Activated CD4-positive, alpha-beta T cell treated with anti-CD3 and anti-CD28 coated beads, Interleukin-10, Interleukin-2, amounts not matched to agents 100 ng/mL and 50 ng/mL, durations not matched to agents 16 hours and 8 hours (primary cell): ENCODE measurements around the gene SET.

Experiments used
- DNase-seq: peaks from one replicate; pipeline ENCODE4 v3.0.0-alpha.2; 2020

Gene SET

DNA sequence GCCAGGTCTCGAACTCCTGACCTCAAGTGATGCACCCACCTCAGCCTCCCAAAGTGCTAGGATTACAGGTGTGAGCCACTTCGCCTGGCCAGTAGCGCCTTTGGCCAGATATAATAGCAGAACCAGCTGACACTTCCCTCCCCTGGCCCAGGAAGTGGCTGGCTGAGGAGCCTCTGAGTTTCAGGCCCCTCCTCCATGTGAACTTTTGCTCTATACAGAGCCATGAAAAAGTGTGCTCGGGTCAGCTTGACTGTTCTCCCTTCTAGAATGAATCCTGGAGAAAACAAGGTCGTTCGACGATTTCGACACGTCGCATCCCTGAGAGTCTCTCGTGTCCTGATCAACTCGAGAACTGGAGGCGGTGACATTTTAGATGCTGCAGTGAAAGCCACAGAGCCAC, 43.6 kb downstream of the SET start:
- DNase-seq, result no peak

DNA sequence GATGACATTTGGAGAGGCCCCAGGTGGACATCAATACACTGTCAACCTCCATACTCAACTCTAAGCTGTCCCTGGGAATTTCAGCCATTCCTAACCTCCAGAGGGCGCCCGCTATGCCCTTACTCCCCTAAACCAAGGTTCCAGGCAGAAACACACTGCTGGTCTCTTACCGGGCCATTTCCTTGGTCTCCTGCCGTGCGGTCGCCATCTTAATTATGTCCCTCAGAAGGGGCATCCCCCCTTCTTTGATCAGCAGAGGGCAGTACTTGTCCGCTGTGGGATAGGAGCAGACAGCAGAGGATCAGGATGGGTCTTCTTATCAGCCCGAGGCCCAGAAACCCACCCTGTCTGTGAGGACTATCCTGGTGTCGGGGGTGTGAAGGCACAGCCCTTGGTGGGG, 44.2 kb downstream of the SET start:
- peak; percentile 11 for DNase-seq

DNA sequence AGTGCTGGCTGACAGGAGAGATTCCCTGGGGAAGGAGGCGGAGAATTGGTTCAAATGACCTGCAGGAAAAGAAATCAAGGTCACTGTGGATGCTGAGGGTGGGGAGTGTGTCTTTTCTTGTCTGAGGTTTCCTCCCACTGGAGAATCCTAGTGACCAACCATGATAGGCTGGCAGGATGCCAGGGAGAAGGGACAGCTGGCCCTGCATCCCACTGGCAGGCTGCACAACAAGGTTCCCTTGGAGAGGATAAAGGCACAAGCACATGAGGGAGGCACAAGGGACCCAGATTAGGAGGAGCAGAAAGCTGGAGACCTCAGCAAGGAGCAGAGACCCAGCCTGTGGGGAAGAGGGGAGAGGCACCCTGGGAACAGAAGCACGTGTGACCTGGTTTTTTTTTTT, 46.4 kb downstream of the SET start:
- no peak for DNase-seq

- no peak for DNase-seq
These were observed 53.4 kb downstream of the SET start for GRCh38 chr9:128742401-128742800.

DNA sequence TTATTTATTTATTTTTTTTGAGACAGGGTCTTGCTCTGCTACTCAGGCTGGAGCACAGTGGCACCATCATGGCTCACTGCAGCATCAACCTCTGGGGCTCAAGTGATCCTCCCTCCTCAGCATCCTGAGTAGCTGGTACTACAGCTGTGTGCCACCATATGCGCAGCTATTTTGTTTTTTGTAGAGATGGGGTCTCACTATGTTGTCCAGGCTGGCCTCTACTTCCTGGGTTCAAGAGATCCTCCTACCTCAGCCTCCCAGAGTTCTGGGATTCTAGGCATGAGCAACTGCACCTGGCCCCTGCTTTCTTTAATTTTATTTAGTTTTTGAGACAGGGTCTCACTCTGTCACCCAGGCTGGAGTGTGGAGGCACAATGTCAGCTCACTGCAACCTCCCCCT, 54.4 kb downstream of the SET start:
- no peak for DNase-seq
